ENCODE data around the gene MYRFL. TPM values are rescaled to one million over a fixed set of nuclear protein-coding genes. Genes with fewer than 3 reads are reported as not detected.

The MYRFL gene
- polyA plus RNA-seq, 1 donor from 2014 or later, result not detected

GRCh38 chr12:69903548-69903947 is 78.5 kb downstream of the MYRFL start:
- Histone ChIP-seq H3K27me3 (ENCODE audit: insufficient read depth, low read depth, low read length) (no peaks in the 10 kb centered on the region), H4K20me1 (ENCODE audit: insufficient read depth) (no peaks in the 10 kb centered on the region), H3K9me2 (ENCODE audit: insufficient read depth, low read length) (no peaks in the 10 kb centered on the region), H3K4me2 (ENCODE audit: low read length) (no peak overlapping the region), H2AFZ (ENCODE audit: low read depth, low read length) (no peak overlapping the region), H3K9me3 (ENCODE audit: low read length) (no peaks in the 10 kb centered on the region), H3K79me2 (replicated peaks; ENCODE audit: insufficient read depth, low read length) (no peaks in the 10 kb centered on the region), H3K4me3 (ENCODE audit: low read length) (no peak overlapping the region), H3K36me3 (ENCODE audit: insufficient read depth, low read length) (no peaks in the 10 kb centered on the region), H3K27ac (ENCODE audit: low read length) (no peak overlapping the region), H3K9ac (ENCODE audit: low read length) (no peak overlapping the region), H3F3A (ENCODE audit: insufficient read depth, low read length, poor library complexity, severe bottlenecking) (no peaks in the 10 kb centered on the region)
- TF ChIP-seq CTCF (IDR thresholded peaks at IDR 0.05; ENCODE audit: poor library complexity, severe bottlenecking), result no peak
- no peak for TF ChIP-seq POLR2AphosphoS5 (IDR thresholded peaks at IDR 0.05)
- TF ChIP-seq MXI1 (conservative IDR thresholded peaks at IDR 0.05; ENCODE audit: poor library complexity, severe bottlenecking), result no peak
- TF ChIP-seq EP300 (conservative IDR thresholded peaks at IDR 0.05; ENCODE audit: poor library complexity, severe bottlenecking), result no peak
- no peak for TF ChIP-seq EZH2 (IDR thresholded peaks at IDR 0.05; ENCODE audit: borderline replicate concordance, insufficient read depth, low read length, poor library complexity, severe bottlenecking)
- TF ChIP-seq TAF1 (IDR thresholded peaks at IDR 0.05; ENCODE audit: low read depth), result no peak

- Histone ChIP-seq H3F3A (ENCODE audit: insufficient read depth, low read length, poor library complexity, severe bottlenecking) (no peaks in the 10 kb centered on the region), H3K36me3 (ENCODE audit: insufficient read depth, low read length) (no peaks in the 10 kb centered on the region), H2AFZ (ENCODE audit: low read depth, low read length) (no peak overlapping the region), H4K20me1 (ENCODE audit: insufficient read depth) (no peaks in the 10 kb centered on the region), H3K27ac (ENCODE audit: low read length) (no peak overlapping the region), H3K4me3 (ENCODE audit: low read length) (no peak overlapping the region), H3K9me3 (ENCODE audit: low read length) (no peaks in the 10 kb centered on the region), H3K27me3 (ENCODE audit: insufficient read depth, low read depth, low read length) (no peaks in the 10 kb centered on the region), H3K79me2 (replicated peaks; ENCODE audit: insufficient read depth, low read length) (no peaks in the 10 kb centered on the region), H3K9me2 (ENCODE audit: insufficient read depth, low read length) (no peaks in the 10 kb centered on the region), H3K4me2 (ENCODE audit: low read length) (no peak overlapping the region), H3K9ac (ENCODE audit: low read length) (no peak overlapping the region)
- TF ChIP-seq SMC3 (conservative IDR thresholded peaks at IDR 0.05; ENCODE audit: poor library complexity) (no peak), CTCF (IDR thresholded peaks at IDR 0.05; ENCODE audit: poor library complexity, severe bottlenecking) (no peak), RAD21 (conservative IDR thresholded peaks at IDR 0.05) (no peak), TAF1 (IDR thresholded peaks at IDR 0.05; ENCODE audit: low read depth) (no peak), REST (IDR thresholded peaks at IDR 0.05; ENCODE audit: borderline replicate concordance) (no peak), MXI1 (conservative IDR thresholded peaks at IDR 0.05; ENCODE audit: poor library complexity, severe bottlenecking) (no peak), EP300 (conservative IDR thresholded peaks at IDR 0.05; ENCODE audit: poor library complexity, severe bottlenecking) (no peak), POLR2AphosphoS5 (IDR thresholded peaks at IDR 0.05) (no peak), EZH2 (IDR thresholded peaks at IDR 0.05; ENCODE audit: borderline replicate concordance, insufficient read depth, low read length, poor library complexity, severe bottlenecking) (no peak)
Observed at GRCh38 chr12:69904777-69905176, 79.8 kb downstream of the MYRFL start.
